GM18507 (cell line): Measurements from ENCODE around the gene THSD4.

Experiments used
- DNase-seq: peaks from one replicate; pipeline ENCODE4 v3.0.0; 2011; ENCODE audit warnings: low read depth; ENCODE audit not compliant: insufficient read length; ENCODE audit errors: extremely low spot score
- FAIRE-seq: peaks from 2 replicates; lab custom pipeline; 2011; peaks lifted over from hg19 to GRCh38; lab: Jason Lieb, UNC

The THSD4 gene

GRCh38 chr15:71564217-71564616 is 448.9 kb downstream of the THSD4 start:
- no peak for DNase-seq

GRCh38 chr15:71565006-71565405 is 449.7 kb downstream of the THSD4 start:
- DNase-seq (no peak), FAIRE-seq (no peak)

More at GRCh38 chr15:71564217-71564616, 448.9 kb downstream of the THSD4 start:
- no peak for FAIRE-seq

GRCh38 chr15:71565631-71566160 is 450.4 kb downstream of the THSD4 start:
- DNase-seq (no peak), FAIRE-seq (no peak)

GRCh38 chr15:71566226-71566625 is 451.0 kb downstream of the THSD4 start:
- no peak for DNase-seq
- FAIRE-seq, result no peak

GRCh38 chr15:71567173-71567572 is 451.9 kb downstream of the THSD4 start:
- DNase-seq, result no peak
- no peak for FAIRE-seq

GRCh38 chr15:71568227-71568626 is 453.0 kb downstream of the THSD4 start:
- FAIRE-seq (no peak), DNase-seq (no peak)

GRCh38 chr15:71570736-71571135 is 455.5 kb downstream of the THSD4 start:
- DNase-seq, result no peak
- FAIRE-seq, result no peak

- FAIRE-seq (no peak), DNase-seq (no peak)
Observed at GRCh38 chr15:71571641-71572040, 456.4 kb downstream of the THSD4 start.

GRCh38 chr15:71572452-71573053 is 457.3 kb downstream of the THSD4 start:
- FAIRE-seq (no peak), DNase-seq (no peak)

- no peak for DNase-seq
- no peak for FAIRE-seq
Observed at GRCh38 chr15:71573599-71573998, 458.3 kb downstream of the THSD4 start.

GRCh38 chr15:71575474-71576045 is 460.3 kb downstream of the THSD4 start:
- DNase-seq, result no peak
- FAIRE-seq, result no peak

- DNase-seq, result no peak
- no peak for FAIRE-seq
Observed at GRCh38 chr15:71577071-71577470, 461.8 kb downstream of the THSD4 start.

- DNase-seq (no peak), FAIRE-seq (no peak)
Observed at GRCh38 chr15:71581398-71581930, 466.2 kb downstream of the THSD4 start.

GRCh38 chr15:71585159-71585558 is 469.9 kb downstream of the THSD4 start:
- FAIRE-seq, result no peak
- no peak for DNase-seq

- DNase-seq, result no peak
- FAIRE-seq, result no peak
Observed at GRCh38 chr15:71586463-71586862, 471.2 kb downstream of the THSD4 start.

GRCh38 chr15:71588746-71589145 is 473.5 kb downstream of the THSD4 start:
- DNase-seq (no peak), FAIRE-seq (no peak)

- FAIRE-seq (no peak), DNase-seq (no peak)
Observed at GRCh38 chr15:71591057-71591456, 475.8 kb downstream of the THSD4 start.

GRCh38 chr15:71592203-71592602 is 476.9 kb downstream of the THSD4 start:
- FAIRE-seq, result no peak

GRCh38 chr15:71595846-71596553 is 480.7 kb downstream of the THSD4 start:
- FAIRE-seq, result no peak
- DNase-seq, result no peak

More at GRCh38 chr15:71592203-71592602, 476.9 kb downstream of the THSD4 start:
- no peak for DNase-seq

GRCh38 chr15:71596672-71597071 is 481.4 kb downstream of the THSD4 start:
- FAIRE-seq (no peak), DNase-seq (no peak)
